HG02981 (cell line): ENCODE data around the gene ABCA8.
"Not testable (repeated sequence)": the region's sequence is repeated elsewhere in the genome, so short reads cannot be mapped to it uniquely, and the experiment has no call there.

Experiments
- ATAC-seq: cut with Tn5 transposase; IDR thresholded peaks from one replicate; pipeline ENCODE4 v1.9.1; 2021; ENCODE audit warnings: mild to moderate bottlenecking, moderate library complexity; ENCODE audit not compliant: unreplicated experiment

The ABCA8 gene

GRCh38 chr17:68955181-68955841 lies at the start of gene ABCA8:
TSS of gene ABCA8 (minus strand) at chr17:68955392. CDS start at chr17:68942034, 13,358 bp downstream.
- no peak for ATAC-seq

- not testable (repeated sequence) for ATAC-seq
Measured at GRCh38 chr17:69004759-69005158, 49.6 kb upstream of the ABCA8 start.

- ATAC-seq: not testable (repeated sequence)
Measured at GRCh38 chr17:68999743-69000142, 44.6 kb upstream of the ABCA8 start.

- ATAC-seq: no peak
Measured at GRCh38 chr17:68993112-68993511, 37.9 kb upstream of the ABCA8 start.

- no peak for ATAC-seq
Measured at GRCh38 chr17:68987966-68988365, 32.8 kb upstream of the ABCA8 start.

- ATAC-seq: peak; percentile 72
Measured at GRCh38 chr17:68981288-68981687, 26.1 kb upstream of the ABCA8 start.

GRCh38 chr17:68973098-68973846 lies 18.1 kb upstream of the ABCA8 start:
- ATAC-seq: no peak

- no peak for ATAC-seq
Measured at GRCh38 chr17:68972119-68972704, 17.0 kb upstream of the ABCA8 start.

GRCh38 chr17:68969101-68969500 lies 13.9 kb upstream of the ABCA8 start:
- ATAC-seq: no peak

- ATAC-seq: no peak
Measured at GRCh38 chr17:68963958-68964357, 8.8 kb upstream of the ABCA8 start.

GRCh38 chr17:68961214-68961882 lies 6.2 kb upstream of the ABCA8 start:
- ATAC-seq: no peak

GRCh38 chr17:68959117-68959516 lies 3.9 kb upstream of the ABCA8 start:
- ATAC-seq: not testable (repeated sequence)

GRCh38 chr17:68957944-68958343 lies 2.8 kb upstream of the ABCA8 start:
- ATAC-seq: no peak

GRCh38 chr17:68954146-68954896 lies 871 bp downstream of the ABCA8 start:
- no peak for ATAC-seq

- ATAC-seq: no peak
Measured at GRCh38 chr17:68953340-68953997, 1.7 kb downstream of the ABCA8 start.

- ATAC-seq: no peak
Measured at GRCh38 chr17:68950725-68951124, 4.5 kb downstream of the ABCA8 start.

- ATAC-seq: not testable (repeated sequence)
Measured at GRCh38 chr17:68947868-68948267, 7.3 kb downstream of the ABCA8 start.

GRCh38 chr17:68944435-68945035 lies 10.7 kb downstream of the ABCA8 start:
- ATAC-seq: no peak

GRCh38 chr17:68943812-68944182 lies 11.4 kb downstream of the ABCA8 start:
- ATAC-seq: not testable (repeated sequence)
